ENCODE results near the gene CNTN4. TPM values are rescaled to one million over a fixed set of nuclear protein-coding genes. Genes with fewer than 3 reads are reported as not detected.
A peak's percentile ranks its signal among the peaks of the same experiment; 100 is the strongest.

CNTN4 gene
- total RNA-seq, 6 experiments from 2014 or later: 1.5 to 3.9 (median 1.7) TPM

DNA sequence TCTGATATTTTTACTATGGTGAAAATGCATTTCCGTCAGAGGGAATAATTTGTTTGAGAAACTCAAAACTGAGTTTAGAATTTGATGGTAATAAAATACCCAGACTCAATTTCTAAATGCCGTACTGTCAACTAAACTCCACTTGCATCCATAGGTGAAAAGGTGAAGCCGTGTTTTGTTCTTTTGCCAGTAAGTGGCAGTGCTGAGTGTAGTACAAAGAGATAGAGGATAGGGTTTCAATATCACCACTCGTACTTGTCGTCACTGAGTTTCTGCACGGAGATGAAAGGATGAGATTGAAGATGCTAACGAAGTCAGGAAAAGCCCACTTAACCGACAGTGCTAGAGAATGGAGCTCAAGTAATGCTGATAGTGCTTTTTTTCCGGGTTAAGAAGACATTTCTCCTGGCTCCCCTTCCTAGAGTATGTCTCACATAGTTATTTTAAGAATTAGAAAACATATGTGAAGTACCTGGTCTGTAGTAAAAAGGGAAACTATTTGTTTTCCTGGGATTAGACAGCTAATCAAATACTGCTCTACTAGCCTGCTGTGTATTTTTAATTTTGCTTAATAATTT lies 666.4 kb downstream of the CNTN4 start:
- peak; percentile 88 to 99 (median 94) for ATAC-seq

DNA sequence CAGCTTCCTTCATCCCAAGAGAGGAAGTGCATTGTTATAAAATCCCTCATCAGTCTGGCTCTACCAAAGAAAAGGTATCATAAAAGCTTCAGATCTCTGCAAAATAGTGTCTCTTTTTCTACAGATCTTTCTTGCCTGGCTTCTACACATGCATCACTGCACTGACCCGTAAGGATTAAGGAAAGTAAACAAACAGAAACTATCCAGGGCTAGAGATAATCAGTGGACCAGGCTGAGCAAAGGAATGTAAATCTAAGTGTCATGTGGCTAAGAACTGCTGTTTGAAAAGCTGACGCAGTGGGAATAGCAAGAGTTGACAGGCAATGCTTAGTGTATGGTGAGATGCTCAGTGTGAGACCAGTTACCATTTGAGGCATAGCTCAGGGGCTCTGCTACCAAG lies 671.8 kb downstream of the CNTN4 start:
- Histone ChIP-seq H3K27ac (no peak overlapping the region), H3K9me3 (no peaks in the 10 kb centered on the region), H3K4me3 (no peak overlapping the region), H3K36me3 (no peaks in the 10 kb centered on the region), H3K27me3 (no peaks in the 10 kb centered on the region), H3K4me1 (no peaks in the 10 kb centered on the region)
- ATAC-seq: no peak
- DNase-seq: no peak
- TF ChIP-seq, protein P1, sequence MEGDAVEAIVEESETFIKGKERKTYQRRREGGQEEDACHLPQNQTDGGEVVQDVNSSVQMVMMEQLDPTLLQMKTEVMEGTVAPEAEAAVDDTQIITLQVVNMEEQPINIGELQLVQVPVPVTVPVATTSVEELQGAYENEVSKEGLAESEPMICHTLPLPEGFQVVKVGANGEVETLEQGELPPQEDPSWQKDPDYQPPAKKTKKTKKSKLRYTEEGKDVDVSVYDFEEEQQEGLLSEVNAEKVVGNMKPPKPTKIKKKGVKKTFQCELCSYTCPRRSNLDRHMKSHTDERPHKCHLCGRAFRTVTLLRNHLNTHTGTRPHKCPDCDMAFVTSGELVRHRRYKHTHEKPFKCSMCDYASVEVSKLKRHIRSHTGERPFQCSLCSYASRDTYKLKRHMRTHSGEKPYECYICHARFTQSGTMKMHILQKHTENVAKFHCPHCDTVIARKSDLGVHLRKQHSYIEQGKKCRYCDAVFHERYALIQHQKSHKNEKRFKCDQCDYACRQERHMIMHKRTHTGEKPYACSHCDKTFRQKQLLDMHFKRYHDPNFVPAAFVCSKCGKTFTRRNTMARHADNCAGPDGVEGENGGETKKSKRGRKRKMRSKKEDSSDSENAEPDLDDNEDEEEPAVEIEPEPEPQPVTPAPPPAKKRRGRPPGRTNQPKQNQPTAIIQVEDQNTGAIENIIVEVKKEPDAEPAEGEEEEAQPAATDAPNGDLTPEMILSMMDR (IDR thresholded peaks at IDR 0.05): no peak
- no peak for TF ChIP-seq POLR2A (IDR thresholded peaks at IDR 0.05)
- WGBS (ENCODE audit: insufficient coverage, low coverage, low lambda C conversion rate, missing lambda C conversion rate): 21% methylated on average over 2 of the region's 2 CpGs
- intact Hi-C loops (cut with DNase I): no loop called here

More for the DNA sequence above, 666.4 kb downstream of the CNTN4 start:
- no peaks in the 10 kb centered on the region for H3K27me3 ChIP-seq
- intact Hi-C loops (cut with DNase I): loop anchor here in 1 of 2 donors (10.0 kb wide), 1 partner anchor 150 kb away; no protein-coding TSS in a partner anchor
- no peaks in the 10 kb centered on the region for H3K9me3 ChIP-seq
- H3K4me1 ChIP-seq: no peaks in the 10 kb centered on the region
- no peak overlapping the region for H3K4me3 ChIP-seq
- no peaks in the 10 kb centered on the region for H3K36me3 ChIP-seq
- 11% methylated on average over 9 of the region's 9 CpGs for WGBS (ENCODE audit: insufficient coverage, low coverage, low lambda C conversion rate, missing lambda C conversion rate)
- DNase-seq: peak in 1 of 3 donors; percentile 55
- TF ChIP-seq POLR2A (IDR thresholded peaks at IDR 0.05): no peak
- TF ChIP-seq, protein P1 (IDR thresholded peaks at IDR 0.05): peak; percentile 36 to 58 (median 56)
- no peak overlapping the region for H3K27ac ChIP-seq

DNA sequence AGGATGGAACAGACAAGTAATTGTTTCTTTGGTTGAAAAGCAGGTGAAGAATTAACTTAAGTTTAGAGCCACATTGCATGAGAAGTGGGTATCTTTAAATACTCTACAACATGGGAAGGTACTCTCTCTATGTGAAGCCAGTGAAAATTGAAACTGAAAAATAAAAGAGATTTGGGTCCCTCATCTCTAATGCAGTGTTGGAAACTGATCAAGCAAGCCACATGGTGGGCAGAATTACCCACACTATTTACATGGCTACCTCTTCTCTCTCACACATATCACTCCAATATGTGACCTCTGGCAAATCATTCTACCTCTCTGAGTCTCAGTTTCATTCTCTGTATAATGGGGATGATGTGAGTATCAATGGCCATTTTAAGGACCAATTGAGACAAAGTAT lies 672.5 kb downstream of the CNTN4 start:
- Histone ChIP-seq H3K36me3 (no peaks in the 10 kb centered on the region), H3K27me3 (no peaks in the 10 kb centered on the region), H3K9me3 (no peaks in the 10 kb centered on the region), H3K4me3 (no peak overlapping the region), H3K27ac (no peak overlapping the region), H3K4me1 (no peaks in the 10 kb centered on the region)
- DNase-seq (no peak), ATAC-seq (no peak)
- intact Hi-C loops (cut with DNase I): no loop called here
- TF ChIP-seq, protein P1 (IDR thresholded peaks at IDR 0.05): no peak
- no peak for TF ChIP-seq POLR2A (IDR thresholded peaks at IDR 0.05)

DNA sequence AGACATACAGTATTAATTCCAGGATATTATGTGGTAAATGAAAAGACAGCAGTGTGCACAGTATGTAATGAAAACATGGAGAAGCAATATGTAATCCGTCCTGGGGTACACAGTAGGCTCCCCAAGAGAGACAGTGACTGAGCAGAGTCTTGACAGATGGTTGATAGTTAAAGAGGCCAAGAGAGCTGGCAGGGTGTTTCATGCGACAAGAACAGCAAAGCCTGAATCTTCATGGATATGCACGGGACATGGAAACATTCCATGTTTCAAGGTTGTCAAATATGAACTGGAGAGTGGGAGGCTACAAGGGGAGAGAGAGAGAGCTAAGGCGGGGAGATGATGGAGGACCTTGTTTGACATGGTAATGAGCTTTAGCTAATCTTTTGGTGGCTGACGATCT lies 673.1 kb downstream of the CNTN4 start:
- H3K4me3 ChIP-seq: no peak overlapping the region
- intact Hi-C loops (cut with DNase I): no loop called here
- TF ChIP-seq, protein P1 (IDR thresholded peaks at IDR 0.05): no peak
- no peak for TF ChIP-seq POLR2A (IDR thresholded peaks at IDR 0.05)
- no peaks in the 10 kb centered on the region for H3K4me1 ChIP-seq
- no peaks in the 10 kb centered on the region for H3K27me3 ChIP-seq
- 62% methylated on average over 4 of the region's 5 CpGs for WGBS (ENCODE audit: insufficient coverage, low coverage, low lambda C conversion rate, missing lambda C conversion rate)
- no peaks in the 10 kb centered on the region for H3K36me3 ChIP-seq
- H3K27ac ChIP-seq: no peak overlapping the region
- ATAC-seq (no peak), DNase-seq (no peak)
- H3K9me3 ChIP-seq: no peaks in the 10 kb centered on the region

DNA sequence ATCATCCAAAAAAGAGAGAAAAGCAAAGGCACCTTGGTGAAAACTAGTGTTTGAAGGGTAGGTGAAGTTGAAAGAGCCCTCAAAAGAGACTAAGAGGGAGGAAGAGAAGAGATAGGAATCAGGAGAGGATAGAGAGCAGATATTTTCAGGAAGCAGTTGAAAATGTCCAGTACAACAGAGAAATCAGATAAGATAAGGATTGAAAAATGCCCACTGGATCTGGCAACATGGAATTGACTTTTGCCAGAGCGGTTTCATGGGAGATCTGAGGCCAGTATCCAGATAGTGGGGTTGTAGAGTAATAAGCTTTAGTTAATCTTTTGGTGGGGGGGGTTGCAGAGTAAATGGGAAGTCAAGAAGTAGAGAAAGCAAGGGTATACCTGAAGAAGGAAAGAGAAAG lies 674.1 kb downstream of the CNTN4 start:
- intact Hi-C loops (cut with DNase I): no loop called here
- ATAC-seq (no peak), DNase-seq (no peak)
- no peak overlapping the region for H3K4me3 ChIP-seq
- WGBS (ENCODE audit: insufficient coverage, low coverage, low lambda C conversion rate, missing lambda C conversion rate): 83% methylated on average over 1 of the region's 1 CpG
- no peaks in the 10 kb centered on the region for H3K27me3 ChIP-seq
- no peaks in the 10 kb centered on the region for H3K4me1 ChIP-seq
- TF ChIP-seq, protein P1 (IDR thresholded peaks at IDR 0.05): no peak
- TF ChIP-seq POLR2A (IDR thresholded peaks at IDR 0.05): no peak
- H3K9me3 ChIP-seq: no peaks in the 10 kb centered on the region
- no peaks in the 10 kb centered on the region for H3K36me3 ChIP-seq
- H3K27ac ChIP-seq: no peak overlapping the region

Measured in right lobe of liver (tissue), 6 donors.